ENCODE data around the gene PANK2.

GRCh38 chr20:3930265-3931206 is 41.3 kb downstream of the PANK2 start:
- TF ChIP-seq CTCF (IDR thresholded peaks at IDR 0.05; ENCODE audit: insufficient read depth, low read depth, low read length) (no peak), EZH2 (IDR thresholded peaks at IDR 0.05; ENCODE audit: insufficient read depth, low read length) (no peak)
